ENCODE data around the gene TPMT. TPM values are rescaled to one million over a fixed set of nuclear protein-coding genes. Genes with fewer than 3 reads are reported as not detected.
A peak's percentile ranks its signal among the peaks of the same experiment; 100 is the strongest.

The TPMT gene
- total RNA-seq, 1 donor from 2014 or later: 8.2 TPM

GRCh38 chr6:18148304-18149025, 6.4 kb downstream of the TPMT start:
- no peak for DNase-seq (ENCODE audit: low spot score, unreplicated experiment)
- Mint-ChIP-seq H3K4me3 (ENCODE audit: low read depth) (no peak overlapping the region), H3K27me3 (no peaks in the 10 kb centered on the region), H3K36me3 (ENCODE audit: insufficient read depth) (peaks cover 3% of the 10 kb centered on the region), H3K4me1 (ENCODE audit: low read depth) (peaks cover 11% of the 10 kb centered on the region), H3K27ac (no peak overlapping the region), H3K9me3 (ENCODE audit: low read depth) (no peaks in the 10 kb centered on the region)
- TF ChIP-seq CTCF (IDR thresholded peaks at IDR 0.05; ENCODE audit: unreplicated experiment): no peak

GRCh38 chr6:18147616-18148015, 7.3 kb downstream of the TPMT start:
- no peak overlapping the region for H3K27ac Mint-ChIP-seq
- TF ChIP-seq CTCF (IDR thresholded peaks at IDR 0.05; ENCODE audit: unreplicated experiment): no peak
- H3K4me1 Mint-ChIP-seq (ENCODE audit: low read depth): peaks cover 2% of the 10 kb centered on the region
- peaks cover 4% of the 10 kb centered on the region for H3K36me3 Mint-ChIP-seq (ENCODE audit: insufficient read depth)
- H3K27me3 Mint-ChIP-seq: no peaks in the 10 kb centered on the region
- DNase-seq (ENCODE audit: low spot score, unreplicated experiment): no peak
- H3K9me3 Mint-ChIP-seq (ENCODE audit: low read depth): no peaks in the 10 kb centered on the region
- H3K4me3 Mint-ChIP-seq (ENCODE audit: low read depth): no peak overlapping the region

- Mint-ChIP-seq H3K27me3 (no peaks in the 10 kb centered on the region), H3K27ac (no peak overlapping the region), H3K36me3 (ENCODE audit: insufficient read depth) (peaks cover 8% of the 10 kb centered on the region), H3K4me1 (ENCODE audit: low read depth) (peaks cover 1% of the 10 kb centered on the region), H3K4me3 (ENCODE audit: low read depth) (no peak overlapping the region), H3K9me3 (ENCODE audit: low read depth) (no peaks in the 10 kb centered on the region)
- no peak for TF ChIP-seq CTCF (IDR thresholded peaks at IDR 0.05; ENCODE audit: unreplicated experiment)
- no peak for DNase-seq (ENCODE audit: low spot score, unreplicated experiment)
These were observed 7.7 kb downstream of the TPMT start for GRCh38 chr6:18147160-18147559.

- H3K27ac Mint-ChIP-seq: peak overlapping the region; percentile 20
- H3K27me3 Mint-ChIP-seq: no peaks in the 10 kb centered on the region
- no peak for DNase-seq (ENCODE audit: low spot score, unreplicated experiment)
- peaks cover 16% of the 10 kb centered on the region for H3K36me3 Mint-ChIP-seq (ENCODE audit: insufficient read depth)
- TF ChIP-seq CTCF (IDR thresholded peaks at IDR 0.05; ENCODE audit: unreplicated experiment): no peak
- no peaks in the 10 kb centered on the region for H3K9me3 Mint-ChIP-seq (ENCODE audit: low read depth)
- no peak overlapping the region for H3K4me3 Mint-ChIP-seq (ENCODE audit: low read depth)
- peaks cover 1% of the 10 kb centered on the region for H3K4me1 Mint-ChIP-seq (ENCODE audit: low read depth)
These were observed 12.4 kb downstream of the TPMT start for GRCh38 chr6:18142591-18142861.

- no peak for DNase-seq (ENCODE audit: low spot score, unreplicated experiment)
These were observed 12.9 kb downstream of the TPMT start for GRCh38 chr6:18141805-18142590.

More at GRCh38 chr6:18141805-18142590, 12.9 kb downstream of the TPMT start:
- H3K4me1 Mint-ChIP-seq (ENCODE audit: low read depth): peaks cover 1% of the 10 kb centered on the region
- peak overlapping the region; percentile 20 for H3K27ac Mint-ChIP-seq
- H3K9me3 Mint-ChIP-seq (ENCODE audit: low read depth): no peaks in the 10 kb centered on the region
- H3K36me3 Mint-ChIP-seq (ENCODE audit: insufficient read depth): peaks cover 17% of the 10 kb centered on the region
- no peaks in the 10 kb centered on the region for H3K27me3 Mint-ChIP-seq
- TF ChIP-seq CTCF (IDR thresholded peaks at IDR 0.05; ENCODE audit: unreplicated experiment): no peak
- no peak overlapping the region for H3K4me3 Mint-ChIP-seq (ENCODE audit: low read depth)

Measured in progenitor cell of endocrine pancreas (in vitro differentiated cells).